Esophagus muscularis mucosa (tissue), 4 donors: ENCODE results near the gene MLLT3. TPM values are rescaled to one million over a fixed set of nuclear protein-coding genes. Genes with fewer than 3 reads are reported as not detected.

Experiments
- DNase-seq: peaks from one replicate; pipeline ENCODE4 v3.0.0-alpha.2; 2017; ENCODE audit errors: extremely low spot score
- H3K27ac ChIP-seq, 4 donors: fragments of 200-600 bp; sonication (generic); replicated peaks in 1 of 4; 1 replicate in 3 of 4; 2 replicates in 1 of 4; pipeline ENCODE4 v1.5.1; 2016 to 2019; ENCODE audit warnings: mild to moderate bottlenecking in 1 of 4
- H3K27me3 ChIP-seq, 4 donors: fragments of 200-600 bp; sonication (generic); one replicate each; pipeline versions ENCODE4 v1.5.1 to v1.6.0; 2016 to 2019
- H3K36me3 ChIP-seq, 4 donors: fragments of 200-600 bp; sonication (generic); one replicate each; pipeline ENCODE4 v1.5.1; 2016 to 2019
- H3K4me1 ChIP-seq, 4 donors: fragments of 200-600 bp; sonication (generic); one replicate each; pipeline ENCODE4 v1.5.1; 2016 to 2019
- H3K4me3 ChIP-seq, 4 donors: fragments of 200-600 bp; sonication (generic); 1 replicate in 2 of 4; 2 replicates in 2 of 4; pipeline ENCODE4 v1.5.1; 2016 to 2019; ENCODE audit warnings: mild to moderate bottlenecking in 4 of 4, moderate library complexity in 1 of 4
- H3K9me3 ChIP-seq, 4 donors: fragments of 200-600 bp; sonication (generic); 1 replicate in 3 of 4; 2 replicates in 1 of 4; pipeline ENCODE4 v1.5.1; 2016 to 2019
- CTCF ChIP-seq, 3 experiments: fragments of 200-600 bp in 2 of 3; fragments of 450-650 bp in 1 of 3; sonication (generic) in 2 of 3; IDR thresholded peaks; one replicate each; pipeline ENCODE4 v1.5.1; 2017 to 2019; ENCODE audit warnings: antibody characterized with exemption in 3 of 3, mild to moderate bottlenecking in 2 of 3, moderate library complexity in 1 of 3
- EP300 ChIP-seq: sonication (generic); formaldehyde crosslinking; IDR thresholded peaks from one replicate; pipeline ENCODE4 v1.6.1; 2017; ENCODE audit warnings: antibody characterized with exemption
- POLR2A ChIP-seq: fragments of 450-650 bp; IDR thresholded peaks from one replicate; pipeline ENCODE4 v1.6.1; 2017; ENCODE audit warnings: antibody characterized with exemption, moderate library complexity, mild to moderate bottlenecking, low read depth
- POLR2AphosphoS5 ChIP-seq, 2 donors: sonication (generic); formaldehyde crosslinking; IDR thresholded peaks; one replicate each; pipeline ENCODE4 v1.6.1; 2017; ENCODE audit warnings: antibody characterized with exemption in 2 of 2
- WGBS: methylation state at CpG from one replicate; pipeline ENCODE4 v1.1.5; 2018; 5-methylcytosine and 5-hydroxymethylcytosine counted together
- intact Hi-C: fragments of 100-400 bp; cut with DNase I; formaldehyde crosslinking; loops from one replicate; pipeline ENCODE4 v1.15.1; 2023
- total RNA-seq, 4 donors: library from RNA; depleted of rRNA; stranded (reverse); fragments of >200 nt; gene quantifications; one replicate each; pipeline versions ENCODE4 v1.1.0 to v1.2.1, GENCODE V29; 2016

The MLLT3 gene
- total RNA-seq, 4 donors from 2014 or later, result 14.1 to 30.7 (median 18.0) TPM

- intact Hi-C loops, result no loop called here
- no peak overlapping the region for H3K27ac ChIP-seq
- TF ChIP-seq POLR2AphosphoS5 (IDR thresholded peaks at IDR 0.05), result no peak
- no peak for TF ChIP-seq CTCF (IDR thresholded peaks at IDR 0.05)
- no peak for TF ChIP-seq POLR2A
- no peak for TF ChIP-seq EP300
- H3K4me1 ChIP-seq, result peaks cover under 1 to 24% (median 15%) of the 10 kb centered on the region in 4 donors
- no peak overlapping the region for H3K4me3 ChIP-seq
- H3K9me3 ChIP-seq, result no peaks in the 10 kb centered on the region
- 76% methylated on average over 3 of the region's 3 CpGs for WGBS
- no peaks in the 10 kb centered on the region for H3K36me3 ChIP-seq
- H3K27me3 ChIP-seq, result no peaks in the 10 kb centered on the region
- DNase-seq, result no peak
These were observed 179.6 kb downstream of the MLLT3 start for GRCh38 chr9:20442461-20443319.

- no peaks in the 10 kb centered on the region for H3K36me3 ChIP-seq
- no peaks in the 10 kb centered on the region for H3K27me3 ChIP-seq
- no peak for TF ChIP-seq EP300
- no peak for TF ChIP-seq CTCF (IDR thresholded peaks at IDR 0.05)
- TF ChIP-seq POLR2AphosphoS5 (IDR thresholded peaks at IDR 0.05), result no peak
- no peak for TF ChIP-seq POLR2A
- DNase-seq, result no peak
- H3K4me3 ChIP-seq, result no peak overlapping the region
- H3K4me1 ChIP-seq, result peaks cover 4 to 27% (median 15%) of the 10 kb centered on the region in 4 donors
- H3K27ac ChIP-seq, result no peak overlapping the region
- intact Hi-C loops, result no loop called here
- 73% methylated on average over 4 of the region's 4 CpGs for WGBS
- no peaks in the 10 kb centered on the region for H3K9me3 ChIP-seq
These were observed 180.4 kb downstream of the MLLT3 start for GRCh38 chr9:20441711-20442423.

GRCh38 chr9:20441166-20441565, 181.1 kb downstream of the MLLT3 start:
- Histone ChIP-seq H3K9me3 (no peaks in the 10 kb centered on the region), H3K27me3 (no peaks in the 10 kb centered on the region), H3K4me3 (no peak overlapping the region), H3K27ac (no peak overlapping the region), H3K4me1 (peaks cover 4 to 27% (median 15%) of the 10 kb centered on the region in 4 donors), H3K36me3 (no peaks in the 10 kb centered on the region)
- TF ChIP-seq EP300 (no peak), POLR2AphosphoS5 (IDR thresholded peaks at IDR 0.05) (no peak), POLR2A (no peak), CTCF (IDR thresholded peaks at IDR 0.05) (no peak)
- intact Hi-C loops, result no loop called here
- 74% methylated on average over 4 of the region's 4 CpGs for WGBS
- DNase-seq, result no peak

GRCh38 chr9:20437476-20437875, 184.8 kb downstream of the MLLT3 start:
- Histone ChIP-seq H3K36me3 (no peaks in the 10 kb centered on the region), H3K4me1 (peaks cover 4 to 25% (median 7%) of the 10 kb centered on the region in 4 donors), H3K9me3 (no peaks in the 10 kb centered on the region), H3K4me3 (no peak overlapping the region), H3K27me3 (no peaks in the 10 kb centered on the region), H3K27ac (no peak overlapping the region)
- TF ChIP-seq EP300, result no peak
- TF ChIP-seq POLR2AphosphoS5 (IDR thresholded peaks at IDR 0.05), result no peak
- no peak for TF ChIP-seq POLR2A
- TF ChIP-seq CTCF (IDR thresholded peaks at IDR 0.05), result no peak
- DNase-seq, result no peak
- 54% methylated on average over 2 of the region's 2 CpGs for WGBS
- intact Hi-C loops, result no loop called here
